Fibroblast of pulmonary artery (primary cell): ENCODE results near the gene IMPDH2.

Experiments
- DNase-seq: peaks from one replicate; pipeline ENCODE4 v3.0.0-alpha.2; 2010; ENCODE audit warnings: low read depth
- H3K4me3 ChIP-seq: replicated peaks from 2 replicates; pipeline ENCODE4 v1.5.1; 2011; ENCODE audit warnings: low read depth, mild to moderate bottlenecking, control low read depth, low read length, moderate library complexity
- TF ChIP-seq, protein P1 (sequence below): IDR thresholded peaks from 2 replicates; pipeline ENCODE4 v1.5.1; 2011; ENCODE audit warnings: mild to moderate bottlenecking, control low read depth, low read length, inconsistent platforms; ENCODE audit errors: missing control alignments

The IMPDH2 gene

DNA sequence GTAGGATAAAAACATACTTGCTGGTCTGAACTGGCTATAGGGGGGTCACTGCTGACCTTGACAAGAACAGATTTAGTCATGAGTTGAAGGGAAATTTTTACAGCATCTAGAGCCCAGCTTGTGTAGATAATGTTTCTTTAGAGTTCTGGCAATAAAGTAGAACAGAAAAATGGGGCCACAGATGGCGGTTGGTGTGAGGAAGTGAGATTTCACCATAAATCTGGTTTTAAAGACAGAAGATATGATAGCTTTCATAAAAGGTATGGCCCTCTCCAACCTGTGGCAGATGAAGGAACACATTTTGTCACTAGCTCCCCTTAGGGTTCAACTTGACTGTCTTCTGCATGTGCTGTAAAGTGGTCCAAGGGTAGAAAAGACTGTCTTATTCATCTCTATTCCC lies 24.3 kb upstream of the IMPDH2 start:
- no peak for DNase-seq
- TF ChIP-seq, protein P1, sequence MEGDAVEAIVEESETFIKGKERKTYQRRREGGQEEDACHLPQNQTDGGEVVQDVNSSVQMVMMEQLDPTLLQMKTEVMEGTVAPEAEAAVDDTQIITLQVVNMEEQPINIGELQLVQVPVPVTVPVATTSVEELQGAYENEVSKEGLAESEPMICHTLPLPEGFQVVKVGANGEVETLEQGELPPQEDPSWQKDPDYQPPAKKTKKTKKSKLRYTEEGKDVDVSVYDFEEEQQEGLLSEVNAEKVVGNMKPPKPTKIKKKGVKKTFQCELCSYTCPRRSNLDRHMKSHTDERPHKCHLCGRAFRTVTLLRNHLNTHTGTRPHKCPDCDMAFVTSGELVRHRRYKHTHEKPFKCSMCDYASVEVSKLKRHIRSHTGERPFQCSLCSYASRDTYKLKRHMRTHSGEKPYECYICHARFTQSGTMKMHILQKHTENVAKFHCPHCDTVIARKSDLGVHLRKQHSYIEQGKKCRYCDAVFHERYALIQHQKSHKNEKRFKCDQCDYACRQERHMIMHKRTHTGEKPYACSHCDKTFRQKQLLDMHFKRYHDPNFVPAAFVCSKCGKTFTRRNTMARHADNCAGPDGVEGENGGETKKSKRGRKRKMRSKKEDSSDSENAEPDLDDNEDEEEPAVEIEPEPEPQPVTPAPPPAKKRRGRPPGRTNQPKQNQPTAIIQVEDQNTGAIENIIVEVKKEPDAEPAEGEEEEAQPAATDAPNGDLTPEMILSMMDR: no peak
- no peak overlapping the region for H3K4me3 ChIP-seq

DNA sequence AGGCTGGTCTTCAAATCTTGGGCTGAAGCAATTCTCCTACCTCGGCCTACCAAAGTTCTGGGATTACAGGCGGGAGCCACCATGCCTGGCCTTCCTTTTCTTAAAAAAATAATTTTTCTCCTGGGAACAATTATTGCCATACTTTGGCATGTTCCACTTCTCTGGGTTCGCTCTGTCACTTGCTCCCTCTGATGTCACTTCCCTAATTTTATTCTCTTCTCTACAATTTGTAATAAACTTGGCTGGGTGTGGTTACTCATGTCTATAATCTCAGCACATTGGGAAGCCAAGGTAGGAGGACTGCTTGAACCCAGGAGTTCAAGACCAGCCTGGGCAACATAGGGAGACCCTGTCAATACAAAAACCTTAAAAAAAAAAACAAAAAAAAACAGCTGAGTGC lies 6.1 kb upstream of the IMPDH2 start:
- no peak for DNase-seq

DNA sequence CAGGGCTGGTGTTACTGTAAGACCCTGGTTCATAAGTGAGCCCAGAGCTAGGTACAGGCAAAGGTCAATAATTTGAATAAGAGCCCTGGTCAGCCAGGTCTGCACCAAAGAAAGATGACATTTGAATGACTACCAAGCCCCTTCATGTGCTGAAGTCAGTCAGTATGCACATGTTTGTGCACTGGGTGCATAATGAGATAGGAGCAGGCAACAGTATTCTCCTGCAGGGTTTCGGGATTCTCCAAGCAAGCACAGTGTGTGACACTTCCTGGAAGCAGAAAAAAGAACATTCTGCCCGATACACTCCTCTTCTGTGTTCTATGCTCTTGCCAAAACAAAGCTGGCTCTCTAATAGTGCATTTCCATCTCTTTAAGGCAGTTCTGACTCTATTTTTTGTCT lies 5.5 kb upstream of the IMPDH2 start:
- no peak for DNase-seq
- TF ChIP-seq, protein P1: no peak
- no peak overlapping the region for H3K4me3 ChIP-seq

More for the DNA sequence above, 6.1 kb upstream of the IMPDH2 start:
- TF ChIP-seq, protein P1: no peak
- H3K4me3 ChIP-seq: no peak overlapping the region

DNA sequence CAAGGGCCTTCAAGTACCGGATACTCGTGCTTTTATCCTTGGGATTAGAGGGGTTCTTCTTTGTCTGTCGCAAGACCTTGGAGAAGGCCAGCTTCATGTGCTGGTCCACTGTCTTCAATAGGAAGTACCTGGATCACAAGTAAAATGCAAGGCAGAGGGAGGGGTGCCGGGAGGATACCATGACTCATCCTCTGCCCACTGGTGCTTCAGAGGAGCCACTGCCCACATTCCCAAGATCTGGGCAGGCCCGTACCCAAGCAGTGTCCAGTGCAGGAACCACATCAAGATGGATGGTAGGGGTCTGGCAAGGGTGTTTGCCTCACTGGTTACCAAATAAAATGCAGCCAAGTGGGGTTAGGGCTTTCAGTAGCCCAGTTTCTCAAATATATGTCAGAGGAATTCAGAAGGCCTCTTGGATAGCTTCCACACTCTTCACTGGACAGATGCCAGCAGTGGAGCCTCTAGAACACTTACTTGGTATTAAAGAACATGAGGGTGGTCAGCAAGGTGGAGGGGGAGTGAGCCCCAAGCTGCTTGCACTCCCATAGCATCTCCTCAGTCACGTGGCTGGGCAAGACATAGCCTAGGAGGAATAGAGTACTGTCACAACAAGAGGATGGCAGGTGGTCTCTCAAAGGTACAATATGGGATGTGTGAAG lies 3.6 kb upstream of the IMPDH2 start:
- TF ChIP-seq, protein P1: no peak
- peak; percentile 45 for DNase-seq

DNA sequence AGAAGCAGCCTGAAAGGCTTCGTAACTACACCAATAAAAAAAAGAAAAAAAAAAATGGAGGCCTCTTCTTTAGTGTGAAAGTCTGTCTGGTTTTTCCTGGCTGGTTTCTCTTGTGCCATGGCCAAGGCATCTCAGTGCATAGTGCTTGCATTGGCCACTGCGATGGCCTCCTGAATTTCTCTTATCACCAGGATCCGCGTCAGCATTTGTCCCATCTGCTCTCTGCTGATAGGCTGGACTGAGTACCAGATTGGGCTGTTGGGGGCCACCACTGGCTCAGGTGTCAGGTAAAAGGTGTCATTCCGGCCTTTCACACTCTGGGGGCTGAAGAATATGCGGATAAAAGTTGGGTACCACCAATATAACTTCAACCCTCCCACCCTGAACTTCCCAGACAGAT lies 1.1 kb upstream of the IMPDH2 start:
- DNase-seq: no peak
- TF ChIP-seq, protein P1: no peak
- no peak overlapping the region for H3K4me3 ChIP-seq

More for the DNA sequence above, 3.6 kb upstream of the IMPDH2 start:
- no peak overlapping the region for H3K4me3 ChIP-seq

DNA sequence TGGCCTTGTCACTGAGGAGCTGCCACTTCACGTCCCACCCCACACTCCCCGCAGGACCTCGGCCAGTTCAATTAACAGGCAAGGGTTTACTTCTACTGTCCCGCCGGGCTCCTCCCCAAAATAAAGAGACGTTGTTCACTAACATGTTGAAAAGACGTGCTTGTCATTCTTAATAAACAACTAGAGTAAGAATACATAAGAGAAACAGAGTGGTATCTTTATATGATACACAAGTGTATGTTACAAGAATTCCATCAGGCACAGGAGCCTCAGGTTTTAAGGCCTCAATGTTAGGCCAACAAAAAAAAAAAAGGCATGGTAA lies 326 bp upstream of the IMPDH2 start:
- no peak overlapping the region for H3K4me3 ChIP-seq
- DNase-seq: no peak
- TF ChIP-seq, protein P1: no peak

DNA sequence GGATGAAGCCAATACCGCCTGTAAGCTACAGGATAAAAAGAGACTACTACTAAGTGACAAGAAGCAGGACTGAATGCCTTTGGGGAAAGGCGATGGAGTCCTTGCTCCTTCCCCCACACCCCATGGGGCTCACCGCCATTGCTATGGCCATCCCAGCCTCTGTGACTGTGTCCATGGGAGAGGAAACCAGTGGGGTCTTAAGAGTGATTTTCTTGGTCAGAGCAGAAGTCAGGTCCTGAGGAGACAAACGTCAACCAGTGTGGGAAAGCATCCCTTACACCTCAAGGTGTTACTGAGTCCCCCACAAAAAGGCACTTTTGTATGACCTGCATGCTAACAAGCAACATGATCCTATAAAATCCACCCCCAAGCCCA lies 913 bp downstream of the IMPDH2 start:
- H3K4me3 ChIP-seq: peak overlapping the region; percentile 82
- TF ChIP-seq, protein P1: no peak
- DNase-seq: no peak
